HG02943 (cell line): ENCODE measurements around the gene AKIRIN2.

Experiments
- ATAC-seq: cut with Tn5 transposase; IDR thresholded peaks from one replicate; pipeline ENCODE4 v1.9.1; 2021; ENCODE audit warnings: mild to moderate bottlenecking, low read depth, moderate library complexity; ENCODE audit not compliant: unreplicated experiment

AKIRIN2 gene

DNA sequence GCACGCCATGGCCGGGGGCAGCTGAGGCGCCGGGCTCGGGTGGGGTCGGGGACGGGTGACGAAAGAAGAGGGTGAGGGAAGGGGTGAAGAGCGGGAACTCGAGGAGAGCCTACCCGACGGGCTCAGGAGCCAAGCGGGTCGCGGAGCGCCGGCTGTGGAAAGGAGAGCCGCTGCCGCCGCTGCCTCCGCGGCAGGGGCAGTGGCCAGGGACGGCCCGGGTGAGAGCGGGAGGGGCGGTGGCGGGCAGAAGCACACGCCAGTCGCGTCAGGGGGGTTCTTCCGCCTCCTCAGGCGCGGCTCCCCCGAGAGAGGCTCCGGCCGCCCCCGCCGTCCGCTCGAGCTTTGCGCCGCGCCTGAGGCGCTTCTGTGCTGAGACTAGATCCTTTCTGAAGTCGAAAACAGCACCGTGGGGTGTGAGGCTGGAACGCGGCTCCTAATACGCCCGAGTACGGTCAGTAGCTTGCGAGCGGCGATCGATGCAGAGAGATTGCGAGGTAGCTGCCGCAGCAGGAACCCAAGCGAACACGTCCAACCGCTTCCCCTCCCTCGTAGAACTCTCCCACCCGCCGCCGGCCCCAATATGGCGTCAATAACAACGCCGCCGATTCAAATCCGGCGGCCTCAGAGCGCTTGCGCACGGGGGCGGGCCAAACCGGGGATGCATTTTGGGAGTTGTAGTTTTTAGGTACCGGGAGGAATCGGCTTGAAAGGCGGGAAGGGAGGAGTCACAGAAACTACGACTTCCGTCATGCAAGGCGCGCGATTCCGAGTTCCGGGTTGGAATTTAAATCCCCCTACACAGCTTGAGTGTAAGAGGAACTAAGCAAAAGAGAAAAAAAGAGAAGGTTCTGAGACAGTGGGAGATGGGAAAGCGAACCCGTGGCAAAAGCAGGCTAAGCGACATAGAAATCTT is at the start of gene AKIRIN2:
Gene AKIRIN2 (minus strand): TSS at position 558 of the 913 bp plus-strand sequence. CDS start 549 bp downstream, at position 9.
- peak; percentile 71 for ATAC-seq

DNA sequence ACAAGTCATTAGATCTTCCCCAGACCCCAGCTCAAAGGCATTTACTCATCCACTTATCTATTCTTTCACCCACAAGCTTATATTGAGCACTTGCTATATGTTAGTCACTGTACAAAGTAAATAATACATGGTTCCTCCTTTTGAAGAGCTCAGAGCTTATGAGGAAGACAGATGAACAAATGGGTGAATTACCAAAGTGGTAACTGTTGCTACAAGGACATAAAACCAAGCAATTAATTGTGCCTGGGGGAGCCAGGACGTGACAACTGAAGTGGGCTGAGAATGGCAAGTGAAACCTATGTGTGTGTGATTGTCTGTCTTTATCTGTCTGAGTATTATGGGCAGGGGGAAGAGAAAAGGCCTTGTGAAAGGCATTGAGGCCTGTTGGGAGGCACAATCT is 45.6 kb upstream of the AKIRIN2 start:
- ATAC-seq = no peak

DNA sequence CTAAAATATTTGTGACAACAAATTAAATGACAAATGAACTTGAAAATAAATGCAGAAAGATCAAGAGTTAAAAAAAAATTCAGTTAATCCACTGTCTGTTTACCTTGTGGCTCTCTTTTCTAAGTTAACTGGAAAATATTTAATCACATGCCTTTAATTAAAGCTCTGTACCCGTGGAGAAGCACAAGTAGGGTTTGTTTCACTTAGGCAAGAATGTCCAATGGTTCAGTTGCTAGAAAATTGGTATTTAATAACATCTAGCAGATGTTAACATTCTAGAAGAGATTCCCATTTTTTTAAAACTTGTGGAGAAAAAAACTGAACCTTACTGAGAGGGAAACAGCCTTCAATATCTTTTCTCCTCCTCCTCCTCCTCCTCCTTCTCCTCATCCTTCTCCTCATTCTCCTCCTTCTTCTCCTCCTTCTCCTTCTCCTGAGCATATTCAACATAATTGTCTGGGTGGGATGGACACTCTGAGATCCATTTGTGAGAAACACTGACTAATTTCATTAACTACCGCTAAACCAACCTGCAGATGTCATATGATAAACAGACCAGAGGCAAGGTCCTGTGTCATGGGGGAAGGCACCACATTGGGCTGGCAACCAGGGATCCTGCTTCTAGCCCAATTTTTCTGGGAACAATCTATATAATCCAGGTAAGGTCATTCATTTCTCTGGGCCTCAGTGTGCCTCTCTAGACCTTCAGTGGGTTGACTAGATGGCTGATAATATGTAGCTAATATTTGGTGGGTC is 44.1 kb upstream of the AKIRIN2 start:
- no peak for ATAC-seq

DNA sequence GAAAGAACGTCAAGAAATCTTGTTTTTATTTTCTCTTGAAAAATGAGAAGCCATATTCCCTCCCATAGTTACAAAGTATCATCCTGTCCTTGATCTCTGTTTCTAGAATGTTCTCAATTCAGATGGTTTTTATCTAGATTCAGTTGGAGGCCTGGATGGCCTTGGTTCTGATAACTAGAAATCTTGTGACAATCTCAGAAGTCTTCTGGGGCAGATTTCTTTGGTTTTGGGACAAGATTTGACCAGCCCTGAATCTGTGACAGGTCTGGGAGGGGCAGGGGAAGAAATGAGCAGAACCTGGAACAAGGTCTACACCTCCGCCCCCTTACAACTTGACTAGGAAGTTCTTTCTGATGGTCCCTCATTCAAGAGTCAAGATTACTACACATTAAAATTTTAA is 41.4 kb upstream of the AKIRIN2 start:
- ATAC-seq = no peak

DNA sequence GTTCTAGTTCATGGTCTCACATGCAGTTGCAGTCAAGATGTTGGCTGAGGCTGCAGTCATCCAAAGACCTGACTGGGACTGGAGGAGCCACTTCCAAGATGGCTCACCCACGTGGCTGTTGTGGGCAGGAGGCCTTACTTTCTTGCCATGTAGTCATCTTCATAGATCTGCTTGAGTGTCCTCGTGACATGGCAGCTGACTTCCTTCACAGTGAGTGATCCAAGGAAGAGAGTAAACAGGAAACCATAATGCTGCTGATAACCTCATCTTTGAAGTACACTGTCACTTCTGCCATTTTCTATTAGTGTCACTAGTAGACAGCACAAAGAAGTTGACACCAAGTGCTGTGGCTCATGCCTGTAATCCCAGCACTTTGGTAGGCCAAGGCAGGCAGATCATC is 40.1 kb upstream of the AKIRIN2 start:
- no peak for ATAC-seq

DNA sequence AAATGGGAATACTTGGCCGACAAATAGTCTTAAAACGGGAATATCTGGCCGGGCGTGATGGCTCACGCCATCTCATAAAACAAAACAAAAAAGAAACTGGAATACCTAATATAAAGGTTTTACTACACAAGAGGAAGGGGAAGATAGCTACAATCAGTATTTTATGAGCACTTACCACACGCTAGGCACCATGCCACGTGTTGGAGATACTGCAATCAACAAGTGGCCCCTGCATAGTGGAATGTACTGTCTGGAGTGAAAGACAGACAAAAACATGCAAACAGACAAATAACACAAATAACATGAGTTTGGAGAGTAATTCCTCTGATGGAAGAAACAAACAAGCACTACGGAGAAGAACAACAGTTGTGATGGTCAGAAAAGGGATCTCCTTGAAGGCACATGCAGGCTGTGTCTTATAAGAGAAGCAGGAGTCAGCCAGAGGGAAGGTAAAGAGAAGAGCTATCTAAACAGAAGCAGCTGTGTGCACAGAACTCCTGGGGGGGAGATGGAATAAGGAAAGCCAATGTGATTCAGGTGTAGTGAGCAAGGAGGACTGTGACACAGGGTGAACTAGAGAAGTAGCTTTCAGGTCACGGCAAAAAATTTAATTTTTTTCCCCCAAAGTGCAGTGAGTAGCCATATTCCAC is 39.1 kb upstream of the AKIRIN2 start:
- ATAC-seq = no peak

DNA sequence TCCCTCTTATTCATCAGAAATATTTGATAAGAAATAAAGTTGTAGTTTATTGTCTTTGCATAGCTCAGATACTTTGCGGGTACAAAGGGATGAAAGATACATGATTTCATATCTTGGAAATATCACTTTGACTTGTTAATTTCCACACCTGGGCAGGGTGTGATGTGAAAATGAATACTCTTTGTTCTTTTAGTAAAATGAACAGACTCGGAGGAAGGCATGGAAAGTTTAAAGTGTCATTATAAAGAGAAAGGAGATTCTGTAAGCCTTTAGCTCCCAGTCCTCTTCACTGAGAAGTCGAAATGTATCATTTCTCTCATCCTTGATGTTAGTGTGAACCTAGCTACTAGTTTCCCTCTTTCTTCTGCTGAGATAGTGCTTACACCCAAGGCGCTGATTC is 36.7 kb upstream of the AKIRIN2 start:
- no peak for ATAC-seq

DNA sequence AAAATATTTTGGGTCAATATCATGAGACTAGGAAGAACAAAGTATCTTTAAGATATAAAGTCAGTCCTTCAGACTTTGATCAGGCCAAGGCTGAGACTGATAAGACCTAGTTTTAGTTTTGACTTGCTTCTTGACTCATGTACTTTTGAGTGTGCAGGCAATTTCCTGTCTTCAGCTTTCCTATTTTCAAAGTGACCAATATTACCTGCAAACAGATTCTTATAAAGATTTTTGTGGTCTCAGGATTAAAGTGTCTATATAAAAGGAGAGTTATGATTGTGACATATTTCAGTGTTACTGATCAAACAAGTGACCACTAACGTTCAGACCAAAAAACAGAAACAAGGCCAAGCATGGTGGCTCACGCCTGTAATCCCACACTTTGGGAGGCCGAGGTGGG is 36.0 kb upstream of the AKIRIN2 start:
- ATAC-seq = no peak

DNA sequence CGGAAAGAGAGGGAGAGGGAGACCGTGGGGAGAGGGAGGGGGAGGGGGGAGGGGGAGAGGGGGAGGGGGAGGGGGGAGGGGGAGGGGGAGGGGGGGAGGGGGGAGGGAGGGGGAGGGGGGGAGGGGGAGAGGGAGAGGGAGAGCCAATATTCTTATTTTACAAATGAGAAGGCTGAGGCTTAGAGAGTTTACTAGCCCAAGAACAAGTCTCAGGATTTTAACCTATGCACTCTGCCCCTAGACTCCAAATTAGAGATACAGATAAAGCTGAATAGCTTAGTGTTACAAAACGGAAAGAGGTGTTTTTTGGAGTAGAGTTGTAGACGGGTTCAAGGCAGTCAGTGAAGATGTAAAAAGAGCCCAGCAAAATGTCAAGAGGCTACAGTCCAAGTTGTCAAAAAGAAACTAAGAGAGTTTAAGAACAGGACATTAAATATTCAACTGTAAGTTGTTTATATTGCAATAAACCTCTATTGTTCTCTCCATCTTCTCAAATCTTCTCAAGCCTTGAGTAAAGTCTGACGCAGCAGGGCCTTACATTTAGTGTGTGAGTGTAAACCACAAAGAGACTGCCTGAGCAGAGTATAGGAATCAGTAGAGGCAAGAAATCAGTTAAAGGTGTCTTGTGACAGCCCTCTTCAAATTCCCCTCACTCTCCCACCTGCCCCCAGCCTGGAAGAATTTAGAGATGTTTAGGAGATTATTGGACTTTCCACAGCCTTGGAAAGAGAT is 34.9 kb upstream of the AKIRIN2 start:
- no peak for ATAC-seq

DNA sequence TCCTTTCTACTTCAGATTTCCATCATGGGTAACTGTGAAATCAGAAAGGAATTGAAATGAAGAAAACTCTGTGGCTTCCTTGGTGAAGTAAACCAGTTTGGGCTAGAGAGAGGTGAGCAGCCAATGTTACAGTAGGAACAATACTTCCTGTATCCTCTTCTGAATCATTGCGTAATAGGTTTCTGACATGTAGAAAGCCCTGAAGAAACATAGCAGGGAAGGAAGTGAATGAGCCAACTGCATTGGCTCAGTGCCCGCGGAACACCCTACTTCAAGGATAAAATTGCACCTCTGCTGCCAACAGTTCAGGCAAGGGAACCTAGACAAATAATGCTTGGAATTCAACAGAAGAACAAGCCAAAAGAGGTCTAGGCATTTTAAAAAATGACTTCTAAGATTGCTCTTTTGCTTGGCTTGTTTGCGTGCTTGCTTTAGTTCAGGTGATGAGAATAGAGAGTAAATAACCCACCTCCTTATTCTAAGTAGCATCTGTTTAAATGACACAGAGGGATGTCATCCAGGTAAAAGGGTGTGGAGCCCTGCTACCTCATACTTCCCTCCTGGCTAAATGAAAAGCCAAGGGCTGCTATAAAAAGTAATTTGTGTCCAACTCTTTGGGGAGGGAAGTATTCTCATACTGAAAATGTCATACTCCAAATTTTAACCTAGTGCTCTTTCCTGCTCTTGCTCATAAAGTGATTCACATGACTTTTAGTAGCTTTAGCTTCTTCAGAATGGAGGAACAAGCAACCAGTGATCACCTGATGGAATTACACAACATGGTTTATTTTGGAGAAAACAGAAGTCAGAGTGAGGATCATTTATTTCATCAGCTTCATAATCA is 30.0 kb upstream of the AKIRIN2 start:
- ATAC-seq = peak; percentile 87

DNA sequence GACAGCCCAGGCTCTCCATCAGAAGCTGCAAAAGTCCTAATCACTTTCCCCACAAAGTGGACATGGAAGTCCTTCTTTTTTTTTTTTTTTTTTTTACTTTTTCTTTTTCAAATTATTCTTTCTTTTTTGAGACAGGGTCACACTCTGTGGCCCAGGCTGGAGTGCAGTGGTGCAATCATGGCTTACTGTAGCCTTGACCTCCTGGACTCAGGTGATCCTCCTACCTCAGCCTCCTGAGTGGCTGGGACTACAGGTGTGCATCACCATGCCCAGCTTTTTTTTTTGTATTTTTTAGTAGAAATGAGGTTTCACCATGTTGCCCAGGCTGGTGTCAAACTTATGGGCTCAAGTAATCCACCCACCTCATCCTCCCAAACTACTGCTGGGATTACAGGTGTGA is 29.0 kb upstream of the AKIRIN2 start:
- no peak for ATAC-seq

DNA sequence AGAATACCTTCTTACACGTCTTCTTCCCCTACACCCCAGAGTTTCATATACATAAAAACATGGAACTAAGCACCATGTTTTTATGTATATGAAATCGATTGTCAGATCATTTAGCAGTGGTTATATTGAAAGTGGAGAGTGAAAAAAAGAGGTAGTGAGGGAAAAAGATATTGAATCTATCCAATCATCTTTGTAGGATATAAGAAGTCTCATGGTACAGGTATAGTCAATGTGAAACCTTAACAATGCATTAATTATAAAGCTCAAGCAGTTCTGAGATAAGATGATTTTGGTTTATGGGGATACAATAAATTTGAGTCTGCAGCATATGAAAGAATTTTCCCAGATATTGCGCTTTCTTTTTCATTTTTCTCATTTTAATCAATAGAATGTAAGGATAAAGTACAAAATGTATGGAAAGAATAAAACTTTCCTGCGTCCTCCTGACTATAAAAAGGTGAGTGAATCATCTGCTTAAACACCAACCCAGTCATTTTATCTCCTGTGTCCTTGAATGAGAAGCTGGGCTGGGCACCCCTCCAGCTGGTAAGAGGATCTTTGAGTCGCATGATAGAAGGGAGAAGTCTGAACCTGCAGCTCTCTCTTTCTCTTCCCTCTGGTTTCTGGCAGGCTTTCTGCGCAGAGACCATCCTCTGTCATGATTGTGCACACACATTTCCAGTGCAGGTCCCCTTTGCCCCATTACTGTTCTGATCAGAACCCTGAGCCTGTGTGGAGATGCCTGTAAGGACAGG is 28.1 kb upstream of the AKIRIN2 start:
- no peak for ATAC-seq

DNA sequence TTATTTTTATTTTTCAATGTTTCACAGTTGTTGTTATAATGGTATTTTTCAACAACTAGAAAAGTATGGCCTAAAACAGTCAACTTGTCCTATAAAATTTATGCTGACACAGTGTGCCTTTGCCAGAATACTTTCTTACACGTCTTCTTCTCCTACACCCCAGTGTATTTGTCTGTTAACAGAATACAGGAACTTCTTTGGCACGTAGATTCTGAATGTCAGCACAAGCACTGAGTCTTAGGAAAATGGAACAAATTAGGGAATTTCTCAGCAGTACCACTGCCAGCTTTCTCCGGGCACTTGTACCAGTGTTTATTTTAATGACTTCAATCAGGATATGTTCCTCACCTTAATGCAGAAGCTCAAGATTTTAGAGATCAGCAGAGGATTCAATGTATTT is 26.7 kb upstream of the AKIRIN2 start:
- ATAC-seq = no peak

DNA sequence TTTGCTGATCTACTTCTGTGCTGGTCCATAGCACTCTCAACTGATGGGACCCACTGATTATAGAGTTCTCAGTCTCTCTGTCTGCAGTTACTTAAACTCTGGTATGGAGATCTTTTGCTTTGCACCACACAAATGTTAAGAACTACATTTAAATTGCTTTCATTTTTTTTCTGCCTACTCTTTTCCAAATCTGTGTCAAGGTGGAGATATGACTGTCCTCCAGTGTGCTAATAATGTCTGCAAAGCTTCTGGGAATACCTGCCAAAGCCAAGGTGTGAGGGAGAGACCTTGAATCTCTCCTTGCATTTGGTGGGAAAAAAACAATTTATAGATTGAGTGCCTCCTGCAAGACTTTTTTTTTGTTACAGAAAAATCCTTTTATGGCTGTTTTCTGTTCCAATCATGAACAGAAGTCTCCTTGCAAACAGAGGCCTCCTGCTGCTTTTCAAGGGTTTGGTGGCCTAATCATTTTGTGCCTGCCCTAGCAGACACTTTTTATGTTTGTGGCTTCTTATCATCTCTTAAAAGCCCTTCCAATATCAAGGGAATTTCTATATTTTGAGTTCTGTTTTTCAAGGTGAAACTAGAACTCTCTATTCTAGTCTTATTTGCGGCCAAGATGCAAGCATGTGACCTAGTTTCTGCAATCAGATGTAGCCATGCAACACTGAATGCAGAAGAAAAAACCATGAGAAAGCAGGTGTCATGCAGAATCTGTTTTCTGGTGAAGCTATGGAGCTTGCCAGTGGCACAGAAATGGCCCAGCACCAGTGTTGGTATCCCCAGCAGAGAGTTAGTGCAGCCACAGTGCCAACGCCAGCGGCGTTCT is 23.2 kb upstream of the AKIRIN2 start:
- ATAC-seq = peak; percentile 70

DNA sequence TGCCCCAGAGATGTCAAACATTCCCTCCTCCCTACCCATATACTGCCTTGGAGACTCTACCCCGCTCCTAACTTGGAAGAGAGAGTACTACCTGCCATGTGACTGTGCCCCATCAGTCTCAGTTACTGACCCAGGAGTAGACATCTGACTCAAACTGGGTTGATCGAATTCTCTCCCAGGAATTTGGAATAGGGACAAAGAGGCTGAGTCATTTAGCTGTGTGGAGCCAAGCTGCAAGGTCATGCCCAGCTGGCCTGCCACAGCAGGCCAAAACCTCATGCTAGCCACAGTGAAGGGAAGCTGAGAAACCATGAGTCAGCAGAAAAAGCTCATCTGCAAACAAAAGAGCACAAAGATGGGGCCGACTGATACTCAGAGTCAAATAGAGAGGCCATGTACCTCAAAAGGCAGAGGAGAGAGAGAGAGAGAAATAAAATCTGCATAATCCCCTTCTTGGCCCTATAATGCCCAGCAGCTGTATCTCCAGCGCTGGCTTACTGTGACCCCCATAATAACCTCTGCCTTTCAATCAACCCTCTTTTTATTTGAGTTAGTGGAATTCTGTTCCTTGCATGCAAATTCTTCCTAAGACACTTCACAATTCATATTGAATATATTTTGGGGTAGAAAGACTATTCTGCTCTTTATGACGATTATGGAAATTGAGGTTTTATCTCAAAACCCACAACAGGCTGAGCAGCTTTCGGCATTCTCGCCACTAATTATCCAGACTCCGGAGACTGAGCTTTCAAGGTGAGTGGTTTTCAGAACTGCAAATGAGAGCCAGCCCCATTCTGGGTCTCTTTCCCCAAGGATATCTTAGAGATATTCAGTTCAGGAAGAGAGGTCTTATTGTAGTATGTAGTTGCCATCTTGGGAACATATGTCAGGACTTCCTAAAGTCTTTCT is 21.4 kb upstream of the AKIRIN2 start:
- no peak for ATAC-seq

DNA sequence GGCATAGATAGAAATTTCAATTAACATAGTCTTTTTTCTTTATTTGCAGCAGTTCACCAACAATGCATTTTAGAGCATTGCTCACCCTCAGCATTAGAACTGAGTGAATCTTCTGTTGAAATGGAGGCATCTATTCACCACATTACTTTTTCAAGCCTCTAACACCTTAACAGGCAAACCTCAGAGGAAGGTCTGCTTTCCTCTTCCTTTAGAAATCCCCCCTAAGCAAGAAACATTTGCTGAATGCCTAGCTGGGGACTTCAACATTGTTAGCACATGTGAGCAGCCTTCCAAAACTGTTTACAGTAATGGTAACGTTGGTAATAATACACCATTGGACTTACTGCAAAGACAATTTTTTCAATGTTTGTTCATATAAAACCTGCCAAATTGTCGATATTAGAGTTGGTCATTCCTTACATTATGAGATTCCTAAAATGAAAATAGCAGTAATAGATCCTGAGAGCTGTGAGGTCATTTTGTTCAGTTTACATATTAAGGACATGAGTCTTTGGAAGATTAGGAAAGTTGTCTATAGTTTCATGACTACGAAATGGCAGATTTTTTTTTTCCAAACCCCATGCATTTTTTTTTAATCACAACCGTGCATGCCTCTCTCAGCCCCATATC is 20.6 kb upstream of the AKIRIN2 start:
- ATAC-seq = no peak

DNA sequence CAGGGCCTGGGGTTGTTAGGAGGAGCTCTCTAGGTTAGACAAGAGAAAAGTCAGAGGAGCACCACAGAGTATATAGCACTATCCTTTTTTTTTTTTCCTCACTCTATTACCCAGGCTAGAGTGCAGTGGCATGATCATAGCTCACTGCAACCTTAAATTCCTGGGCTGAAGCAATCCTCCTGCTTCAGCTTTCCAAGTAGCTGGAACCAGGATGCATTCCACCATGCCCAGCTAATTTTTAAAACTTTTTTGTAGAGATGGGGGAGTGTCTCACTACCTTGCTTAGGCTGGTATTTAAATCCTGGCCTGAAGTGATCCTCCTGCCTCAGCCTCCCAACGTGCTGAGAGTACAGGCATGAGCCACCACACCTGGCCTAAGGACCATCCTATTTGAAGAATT is 19.3 kb upstream of the AKIRIN2 start:
- ATAC-seq = no peak
